ENCODE measurements around the gene CDH22.

CDH22 gene

DNA sequence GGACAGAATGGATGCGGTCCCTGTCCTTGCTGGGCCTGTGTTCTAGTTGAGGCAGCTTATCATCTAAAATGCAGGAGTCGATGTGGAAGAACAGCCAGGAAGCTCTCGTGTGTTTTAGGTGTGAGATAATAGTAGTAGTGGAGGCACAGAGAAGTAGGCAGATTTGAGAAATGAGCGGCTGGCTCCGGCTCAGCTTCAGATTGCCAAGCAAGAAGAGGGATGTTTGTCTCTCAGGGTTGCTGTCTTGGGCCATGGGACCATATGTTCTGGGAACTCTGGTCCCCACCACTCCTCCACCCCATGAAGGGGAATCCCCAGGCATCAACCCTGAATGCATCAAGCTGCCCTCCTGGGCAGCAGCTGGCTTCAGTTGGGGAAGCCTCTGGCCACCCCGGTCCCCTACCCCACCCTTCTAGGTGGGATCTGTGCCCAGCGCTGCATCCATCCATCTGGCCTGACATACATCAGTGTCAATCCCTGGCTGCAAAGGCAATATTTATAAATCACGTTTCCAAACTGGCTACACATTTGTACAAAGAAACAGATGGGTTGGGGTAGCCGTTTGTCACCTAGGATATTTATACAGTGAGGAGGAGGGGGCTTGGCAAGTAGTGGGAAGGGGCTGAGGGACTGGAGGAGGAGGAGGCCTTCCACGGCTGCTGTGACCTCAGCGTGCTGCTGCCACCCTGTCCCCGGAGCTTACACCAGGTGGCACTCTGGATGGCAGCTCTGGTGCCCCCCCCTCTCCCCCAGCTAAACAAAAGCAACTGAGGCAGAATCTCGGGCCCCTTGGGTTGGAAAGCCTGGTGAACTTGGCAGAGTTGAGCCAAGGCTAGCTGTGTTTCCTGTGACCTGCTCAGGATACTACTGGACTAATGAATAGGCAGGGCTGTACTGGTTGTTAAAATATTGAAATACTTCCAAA is 125.8 kb downstream of the CDH22 start:
- Histone ChIP-seq H3K9me3 (ENCODE audit: insufficient read depth, low read depth, low read length) (no peaks in the 10 kb centered on the region), H3K27me3 (ENCODE audit: insufficient read depth, low read length) (no peaks in the 10 kb centered on the region; the same call in 1 of the 2 replicates), H3K9ac (ENCODE audit: low read depth, low read length) (no peak overlapping the region), H3K4me3 (ENCODE audit: low read length) (no peak overlapping the region), H3K4me1 (ENCODE audit: insufficient read depth, low read length) (no peaks in the 10 kb centered on the region), H3K27ac (ENCODE audit: low read depth, low read length) (no peak overlapping the region), H3K36me3 (ENCODE audit: insufficient read depth, low read length) (no peaks in the 10 kb centered on the region)
- 85% methylated on average over 13 of the region's 13 CpGs for WGBS

- Histone ChIP-seq H3K4me1 (ENCODE audit: insufficient read depth, low read length) (no peaks in the 10 kb centered on the region), H3K27ac (ENCODE audit: low read depth, low read length) (no peak overlapping the region), H3K9ac (ENCODE audit: low read depth, low read length) (no peak overlapping the region), H3K4me3 (ENCODE audit: low read length) (no peak overlapping the region), H3K36me3 (ENCODE audit: insufficient read depth, low read length) (no peaks in the 10 kb centered on the region), H3K9me3 (ENCODE audit: insufficient read depth, low read depth, low read length) (no peaks in the 10 kb centered on the region), H3K27me3 (ENCODE audit: insufficient read depth, low read length) (peaks cover 16% of the 10 kb centered on the region)
- 92% methylated on average over 8 of the region's 8 CpGs for WGBS
These were observed 128.4 kb downstream of the CDH22 start for GRCh38 chr20:46179862-46180261.

DNA sequence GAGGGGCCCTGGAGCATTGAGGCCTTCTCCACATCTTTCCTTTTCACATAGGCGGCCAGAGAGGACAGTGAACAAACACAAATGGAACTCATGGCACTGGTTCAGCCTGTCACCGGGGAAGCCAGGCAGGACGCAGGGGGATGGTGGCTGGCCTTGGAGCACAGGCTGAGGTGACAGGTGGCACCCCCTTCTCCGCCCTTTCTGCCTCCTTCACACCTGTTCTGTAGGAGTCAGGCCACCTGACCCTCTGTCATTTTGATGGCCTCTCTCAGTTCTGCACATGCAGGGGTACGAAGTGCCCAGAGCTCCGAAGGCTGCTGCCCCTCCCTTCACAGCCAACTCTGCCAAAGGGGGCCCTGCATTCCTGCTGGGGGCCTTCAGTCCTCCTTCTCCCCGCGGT is 129.4 kb downstream of the CDH22 start:
- Histone ChIP-seq H3K4me3 (ENCODE audit: low read length) (no peak overlapping the region), H3K9me3 (ENCODE audit: insufficient read depth, low read depth, low read length) (no peaks in the 10 kb centered on the region), H3K27ac (ENCODE audit: low read depth, low read length) (no peak overlapping the region), H3K4me1 (ENCODE audit: insufficient read depth, low read length) (no peaks in the 10 kb centered on the region), H3K36me3 (ENCODE audit: insufficient read depth, low read length) (no peaks in the 10 kb centered on the region), H3K9ac (ENCODE audit: low read depth, low read length) (no peak overlapping the region), H3K27me3 (ENCODE audit: insufficient read depth, low read length) (peaks cover 24% of the 10 kb centered on the region)
- WGBS = 85% methylated on average over 8 of the region's 8 CpGs

DNA sequence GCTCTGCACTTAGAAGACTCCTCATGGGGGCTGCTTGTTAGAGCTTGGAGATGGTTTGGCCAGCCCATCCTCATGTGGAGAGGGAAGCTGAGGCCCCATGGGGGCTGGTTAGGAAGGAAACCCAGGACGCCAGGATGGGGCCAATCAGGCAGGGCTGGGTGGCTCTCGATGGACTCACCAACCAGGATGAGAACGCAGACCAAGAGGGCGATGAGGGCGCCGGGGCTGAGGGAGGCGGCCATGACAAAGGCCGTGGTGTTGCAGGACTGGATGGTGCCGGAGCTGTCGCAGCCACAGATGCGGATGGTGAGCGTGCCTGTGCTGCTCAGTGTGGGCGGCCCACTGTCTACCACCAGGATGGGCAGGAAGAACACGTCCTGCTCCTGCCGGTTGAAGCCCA is 130.5 kb downstream of the CDH22 start:
- 89% methylated on average over 15 of the region's 15 CpGs for WGBS
- Histone ChIP-seq H3K9me3 (ENCODE audit: insufficient read depth, low read depth, low read length) (no peaks in the 10 kb centered on the region), H3K36me3 (ENCODE audit: insufficient read depth, low read length) (no peaks in the 10 kb centered on the region), H3K4me1 (ENCODE audit: insufficient read depth, low read length) (no peaks in the 10 kb centered on the region), H3K27ac (ENCODE audit: low read depth, low read length) (no peak overlapping the region), H3K27me3 (ENCODE audit: insufficient read depth, low read length) (peaks cover 36% of the 10 kb centered on the region), H3K9ac (ENCODE audit: low read depth, low read length) (no peak overlapping the region), H3K4me3 (ENCODE audit: low read length) (no peak overlapping the region)

DNA sequence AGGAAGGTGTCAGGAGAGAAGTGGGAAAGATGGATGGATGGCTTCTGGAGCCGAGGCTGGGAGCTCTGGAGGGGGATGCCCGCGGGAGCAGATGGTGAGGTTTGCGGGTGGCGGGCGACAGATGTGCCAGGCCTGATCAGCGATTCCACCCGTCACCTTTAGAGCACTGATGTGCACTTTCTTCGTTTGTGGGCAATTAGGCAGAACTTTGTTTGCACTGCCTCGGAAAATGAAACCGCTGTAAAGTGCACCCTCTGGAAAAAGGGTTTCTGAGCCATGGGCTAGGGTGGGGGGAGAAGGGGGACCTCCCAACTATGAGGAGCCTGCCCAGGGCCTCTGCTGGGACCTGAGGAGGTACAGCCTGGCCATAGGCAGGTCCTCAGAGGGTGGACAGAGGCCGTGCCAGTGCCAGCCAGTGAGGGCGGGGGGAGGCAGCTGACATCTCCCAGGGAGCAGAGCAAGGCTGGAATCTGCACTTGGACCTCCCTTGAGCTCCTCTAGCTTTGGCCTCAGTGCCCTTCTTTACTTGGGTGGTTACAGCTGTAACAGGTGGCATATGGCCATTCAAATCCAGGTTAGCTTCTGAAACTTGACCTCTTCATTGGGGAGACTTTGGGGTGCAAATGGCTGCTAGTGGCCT is 131.4 kb downstream of the CDH22 start:
- Histone ChIP-seq H3K9me3 (ENCODE audit: insufficient read depth, low read depth, low read length) (no peaks in the 10 kb centered on the region), H3K9ac (ENCODE audit: low read depth, low read length) (no peak overlapping the region), H3K4me1 (ENCODE audit: insufficient read depth, low read length) (no peaks in the 10 kb centered on the region), H3K27ac (ENCODE audit: low read depth, low read length) (no peak overlapping the region), H3K36me3 (ENCODE audit: insufficient read depth, low read length) (no peaks in the 10 kb centered on the region), H3K27me3 (ENCODE audit: insufficient read depth, low read length) (peaks cover 45% of the 10 kb centered on the region), H3K4me3 (ENCODE audit: low read length) (no peak overlapping the region)
- WGBS = 92% methylated on average over 13 of the region's 13 CpGs

- Histone ChIP-seq H3K27ac (ENCODE audit: low read depth, low read length) (no peak overlapping the region), H3K4me1 (ENCODE audit: insufficient read depth, low read length) (no peaks in the 10 kb centered on the region), H3K9me3 (ENCODE audit: insufficient read depth, low read depth, low read length) (no peaks in the 10 kb centered on the region), H3K4me3 (ENCODE audit: low read length) (0 out of 2 replicates have a peak overlapping the region, but pooled peaks have one; percentile 21), H3K27me3 (ENCODE audit: insufficient read depth, low read length) (peaks cover 49% of the 10 kb centered on the region), H3K9ac (ENCODE audit: low read depth, low read length) (no peak overlapping the region), H3K36me3 (ENCODE audit: insufficient read depth, low read length) (no peaks in the 10 kb centered on the region)
- 85% methylated on average over 4 of the region's 4 CpGs for WGBS
These were observed 133.2 kb downstream of the CDH22 start for GRCh38 chr20:46175127-46175494.

DNA sequence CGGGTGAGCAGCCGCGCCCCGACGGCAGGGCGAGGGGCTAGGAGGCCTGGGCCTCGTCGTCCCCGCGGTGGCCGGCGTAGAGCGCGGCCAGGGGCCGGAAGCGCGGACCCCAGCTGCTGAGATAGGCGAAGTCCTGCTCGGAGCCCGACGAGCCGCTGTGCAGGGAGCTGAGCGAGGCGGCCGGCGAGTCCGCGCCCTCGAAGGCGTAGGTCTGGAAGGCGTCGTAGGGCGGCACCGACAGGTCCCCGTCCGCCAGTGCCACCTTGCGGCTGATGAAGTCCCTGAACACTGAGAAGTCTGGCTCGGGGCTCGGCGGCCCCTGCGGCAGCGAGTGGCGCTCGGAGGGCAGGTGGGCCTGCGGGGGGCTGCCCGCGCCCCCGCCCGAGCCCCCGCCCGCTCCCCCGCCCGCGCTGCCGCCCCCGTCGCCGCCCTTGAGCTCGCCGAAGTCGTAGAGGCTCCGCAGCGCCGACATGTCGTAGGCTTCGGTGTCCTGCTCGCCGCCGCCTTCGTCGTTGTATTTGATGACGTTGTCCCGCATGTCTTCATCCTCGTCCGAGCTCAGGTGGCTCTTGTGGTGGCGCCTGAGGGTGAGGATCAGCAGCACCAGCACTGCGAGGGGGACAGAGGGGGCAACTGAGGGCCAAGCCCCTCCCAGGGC is 133.7 kb downstream of the CDH22 start:
- Histone ChIP-seq H3K9me3 (ENCODE audit: insufficient read depth, low read depth, low read length) (no peaks in the 10 kb centered on the region), H3K27me3 (ENCODE audit: insufficient read depth, low read length) (peaks cover 49% of the 10 kb centered on the region), H3K4me3 (ENCODE audit: low read length) (peak overlapping the region; percentile 24), H3K4me1 (ENCODE audit: insufficient read depth, low read length) (no peaks in the 10 kb centered on the region), H3K9ac (ENCODE audit: low read depth, low read length) (no peak overlapping the region), H3K27ac (ENCODE audit: low read depth, low read length) (no peak overlapping the region), H3K36me3 (ENCODE audit: insufficient read depth, low read length) (no peaks in the 10 kb centered on the region)
- 5% methylated on average over 77 of the region's 77 CpGs for WGBS

DNA sequence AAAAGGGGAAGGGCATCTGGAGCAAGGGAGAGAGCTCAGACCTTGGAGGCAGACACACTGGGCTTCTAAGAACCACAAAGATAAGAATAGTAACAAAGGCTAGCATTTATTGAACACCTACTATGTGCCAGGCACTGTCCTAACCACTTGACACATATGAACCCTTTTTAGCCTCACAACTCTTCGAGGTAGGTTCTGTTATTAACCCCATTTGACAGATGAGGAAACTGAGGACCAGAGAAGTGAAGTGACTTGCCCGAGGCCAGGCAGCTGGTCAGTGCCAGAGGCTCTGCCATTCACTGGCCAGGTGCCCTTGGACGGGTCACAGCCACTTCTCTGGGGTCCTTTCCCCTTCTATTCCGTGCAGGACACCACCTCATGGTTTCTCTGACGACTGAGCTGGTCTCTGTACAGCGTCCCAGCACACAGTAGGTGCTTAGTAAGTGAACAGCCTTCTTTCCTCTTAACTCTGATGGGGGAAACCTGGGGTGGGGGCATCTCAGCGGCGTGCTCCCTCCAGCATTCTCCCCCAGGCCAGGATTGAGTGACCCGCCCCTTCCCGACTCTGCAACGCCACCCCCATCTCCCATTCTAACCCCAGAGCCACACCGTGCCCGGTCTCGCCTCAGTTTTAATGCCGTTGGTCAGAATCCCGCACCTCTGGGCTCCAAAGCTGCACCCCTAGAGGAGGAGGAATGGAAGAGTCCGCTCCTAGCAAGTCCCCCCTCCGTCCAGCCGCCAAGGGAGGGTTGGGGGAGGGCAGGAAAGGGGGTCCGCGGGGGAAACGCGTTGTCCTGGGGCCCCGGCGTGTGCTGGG is 134.4 kb downstream of the CDH22 start:
- Histone ChIP-seq H3K4me1 (ENCODE audit: insufficient read depth, low read length) (no peaks in the 10 kb centered on the region), H3K27ac (ENCODE audit: low read depth, low read length) (no peak overlapping the region), H3K27me3 (ENCODE audit: insufficient read depth, low read length) (peaks cover 49% of the 10 kb centered on the region), H3K9ac (ENCODE audit: low read depth, low read length) (no peak overlapping the region), H3K9me3 (ENCODE audit: insufficient read depth, low read depth, low read length) (no peaks in the 10 kb centered on the region), H3K36me3 (ENCODE audit: insufficient read depth, low read length) (no peaks in the 10 kb centered on the region), H3K4me3 (ENCODE audit: low read length) (peak overlapping the region; percentile 24)
- 36% methylated on average over 25 of the region's 25 CpGs for WGBS

GRCh38 chr20:46172961-46173536 is 135.2 kb downstream of the CDH22 start:
- H3K36me3 ChIP-seq (ENCODE audit: insufficient read depth, low read length) = no peaks in the 10 kb centered on the region
- H3K4me3 ChIP-seq (ENCODE audit: low read length) = no peak overlapping the region
- H3K27ac ChIP-seq (ENCODE audit: low read depth, low read length) = no peak overlapping the region
- H3K27me3 ChIP-seq (ENCODE audit: insufficient read depth, low read length) = peaks cover 49% of the 10 kb centered on the region
- H3K4me1 ChIP-seq (ENCODE audit: insufficient read depth, low read length) = no peaks in the 10 kb centered on the region
- H3K9me3 ChIP-seq (ENCODE audit: insufficient read depth, low read depth, low read length) = no peaks in the 10 kb centered on the region
- whole genome bisulfite sequencing = 76% methylated on average over 3 of the region's 3 CpGs
- H3K9ac ChIP-seq (ENCODE audit: low read depth, low read length) = no peak overlapping the region

DNA sequence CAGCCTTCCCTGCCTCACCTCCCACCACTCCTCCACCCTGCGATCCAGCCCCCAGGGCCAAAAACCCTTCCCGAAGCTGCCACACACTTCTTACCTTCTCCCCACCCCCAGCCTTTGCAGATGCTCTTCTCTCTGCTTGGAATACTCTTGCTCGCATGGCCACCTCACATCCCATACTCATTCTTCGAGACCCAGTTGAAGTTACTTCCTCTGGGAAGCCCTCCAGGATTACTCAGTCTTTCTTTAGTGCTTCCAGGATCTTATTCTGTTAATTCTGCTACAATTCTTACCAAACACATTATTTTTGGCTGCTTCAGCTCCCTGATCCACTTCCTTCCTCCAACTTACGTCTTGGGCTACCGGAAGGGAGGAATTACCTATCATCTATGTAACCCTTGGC is 135.8 kb downstream of the CDH22 start:
- H3K9ac ChIP-seq (ENCODE audit: low read depth, low read length) = no peak overlapping the region
- peaks cover 49% of the 10 kb centered on the region for H3K27me3 ChIP-seq (ENCODE audit: insufficient read depth, low read length)
- WGBS = 72% methylated on average over 6 of the region's 6 CpGs
- H3K27ac ChIP-seq (ENCODE audit: low read depth, low read length) = no peak overlapping the region
- H3K36me3 ChIP-seq (ENCODE audit: insufficient read depth, low read length) = no peaks in the 10 kb centered on the region
- H3K9me3 ChIP-seq (ENCODE audit: insufficient read depth, low read depth, low read length) = no peaks in the 10 kb centered on the region
- no peak overlapping the region for H3K4me3 ChIP-seq (ENCODE audit: low read length)
- H3K4me1 ChIP-seq (ENCODE audit: insufficient read depth, low read length) = no peaks in the 10 kb centered on the region

All from HUES64 (cell line).